ENCODE results near the gene ADNP. TPM values are rescaled to one million over a fixed set of nuclear protein-coding genes. Genes with fewer than 3 reads are reported as not detected.
"Not testable (repeated sequence)": the region's sequence is repeated elsewhere in the genome, so short reads cannot be mapped to it uniquely, and the experiment has no call there.

ADNP gene
- 10 to 100 TPM; 11.2 to 22.7 (median 17.7) TPM for polyA plus RNA-seq

DNA sequence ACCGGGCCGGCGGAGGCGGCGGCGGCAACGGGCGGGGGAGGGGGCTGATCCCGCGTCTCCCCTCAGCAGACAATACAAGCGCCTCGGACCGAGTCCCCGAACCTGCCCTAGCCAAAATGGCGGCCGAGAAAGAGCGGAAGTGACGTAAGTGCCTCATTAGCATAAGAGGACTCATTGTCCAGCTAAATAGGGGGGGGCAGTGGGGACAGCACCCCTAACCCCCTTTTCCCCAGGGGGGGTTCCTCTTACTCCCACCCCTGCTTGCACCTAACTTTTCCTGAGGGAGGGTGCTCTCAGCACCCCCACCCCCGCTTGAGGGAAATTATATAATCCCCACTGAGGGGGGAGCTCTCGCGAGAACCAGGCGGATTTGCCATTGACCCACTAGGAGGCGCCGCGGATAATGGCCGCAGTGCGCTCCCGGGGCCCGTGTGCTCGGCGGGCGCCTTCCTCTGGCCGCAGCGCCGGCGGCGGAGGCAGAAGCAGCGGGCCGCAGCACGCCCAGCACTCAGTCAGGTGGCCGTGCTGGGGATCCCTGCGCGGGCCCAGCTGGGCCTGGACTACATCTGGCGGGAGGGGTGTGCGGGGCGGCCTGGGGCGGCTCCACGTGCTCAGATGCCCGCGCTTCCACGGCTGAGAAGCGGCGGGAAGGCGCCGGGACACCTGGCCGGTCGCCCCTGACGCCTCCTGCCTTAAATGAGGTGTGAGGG is at the start of gene ADNP:
TSS of gene ADNP (minus strand) at position 132 of the 710 bp plus-strand sequence. CDS start 27,441 bp downstream, outside the sequence.
- peak within 1 kb of the TSS; percentile 99 for H3K27ac ChIP-seq (ENCODE audit: low read depth, low read length)
- WGBS, 3 donors: 0 to 1% (median 0%) methylated on average over 44 to 58 of the region's 58 CpGs

DNA sequence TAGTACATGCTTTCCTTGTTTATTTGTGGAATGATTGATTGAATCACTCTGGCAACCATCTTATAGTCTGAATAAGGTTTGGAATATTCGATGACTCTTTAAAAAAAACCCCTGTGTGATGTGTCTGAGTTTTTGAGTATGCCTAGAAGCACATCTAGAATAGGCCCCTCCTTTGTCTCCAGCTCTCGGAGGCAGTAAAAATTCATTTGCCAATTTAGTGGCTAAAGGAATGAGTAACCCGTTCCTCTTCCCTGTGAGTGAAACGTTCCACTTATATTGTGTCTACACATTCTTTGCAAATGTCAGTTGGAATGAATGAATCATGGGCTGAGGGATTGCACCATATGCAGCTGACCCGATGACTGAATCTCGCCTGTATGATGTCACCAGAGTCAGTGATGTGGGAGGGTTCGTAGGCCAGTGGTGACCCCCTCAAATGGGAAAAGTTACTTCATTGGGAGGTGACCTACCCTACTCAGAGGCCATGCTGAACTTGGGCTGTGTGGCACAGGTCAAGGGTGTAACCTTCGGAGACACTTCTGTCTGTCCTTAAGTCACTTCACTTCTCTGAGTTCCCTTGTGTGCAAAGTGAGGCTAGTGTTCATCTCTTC is 48.9 kb upstream of the ADNP start:
- H3K27ac ChIP-seq (ENCODE audit: low read depth, low read length): no peak overlapping the region
- 46 to 59% (median 47%) methylated on average over 8 of the region's 8 CpGs for WGBS, 3 donors

DNA sequence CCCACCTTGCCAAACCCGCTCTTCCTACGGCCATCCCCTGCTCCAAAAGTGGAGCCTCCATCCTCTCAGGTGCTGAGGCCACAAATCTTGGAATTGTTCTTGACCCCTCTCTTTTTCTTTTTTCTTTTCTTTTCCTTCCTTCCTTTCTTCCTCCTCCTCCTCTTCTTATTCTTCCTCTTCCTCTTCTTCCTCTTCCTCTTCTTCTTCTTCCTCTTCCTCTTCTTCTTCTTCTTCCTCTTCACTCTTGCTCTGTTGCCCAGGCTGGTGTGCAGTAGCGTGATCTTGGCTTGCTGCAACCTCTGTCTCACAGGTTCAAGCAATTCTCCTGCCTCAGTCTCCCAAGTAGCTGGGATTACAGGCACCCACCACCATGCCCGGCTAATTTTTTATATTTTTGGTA is 47.3 kb upstream of the ADNP start:
- 83 to 94% (median 88%) methylated on average over 4 of the region's 4 CpGs for WGBS, 3 donors
- not testable (repeated sequence) for H3K27ac ChIP-seq (ENCODE audit: low read depth, low read length)

DNA sequence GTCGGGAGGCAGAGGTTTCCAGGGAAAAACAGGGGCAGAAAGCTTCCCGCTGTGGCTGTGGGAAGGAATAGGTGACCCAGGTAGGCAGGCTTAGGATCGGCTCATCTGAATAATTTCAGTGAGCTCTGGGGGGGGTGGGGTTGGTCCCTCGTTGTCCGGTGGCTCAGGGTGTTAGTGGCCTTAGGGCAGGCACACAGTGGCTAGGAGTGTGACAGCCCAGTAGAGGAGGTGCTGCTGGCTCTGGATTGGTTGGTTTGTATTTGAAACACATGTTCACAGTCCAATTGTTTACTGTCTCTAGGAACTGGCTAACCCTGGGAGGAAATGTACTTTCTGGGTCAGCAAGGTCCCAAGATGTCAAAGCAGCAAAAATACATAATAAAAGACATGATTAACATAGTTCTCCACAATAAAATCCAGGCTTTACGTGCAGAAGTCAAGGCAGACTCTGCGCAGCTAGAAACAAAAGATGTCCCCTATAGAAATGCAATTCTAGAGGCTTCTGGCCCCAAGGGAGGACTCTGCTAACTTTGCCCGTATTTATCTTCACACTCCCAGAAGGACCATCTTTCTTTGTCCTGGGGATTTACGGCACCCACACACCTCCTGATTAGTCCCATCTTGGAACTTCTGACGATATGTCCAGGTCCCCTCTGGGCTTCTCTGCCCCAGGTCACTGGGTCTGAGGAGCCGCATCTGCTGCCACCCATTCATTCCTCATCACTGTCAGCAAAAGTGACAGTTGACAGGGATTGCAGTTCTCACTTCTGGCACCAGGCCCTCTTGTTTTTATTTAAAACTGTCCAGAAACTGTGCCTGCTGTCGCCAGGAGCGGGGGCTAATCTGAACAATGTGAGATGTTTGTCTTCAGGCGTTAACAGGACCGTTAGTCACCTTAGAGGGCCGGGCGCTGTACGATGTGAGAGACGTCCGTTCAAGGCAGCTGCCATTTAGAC is 46.1 kb upstream of the ADNP start:
- 42 to 60% (median 56%) methylated on average over 20 of the region's 20 CpGs for WGBS, 3 donors
- H3K27ac ChIP-seq (ENCODE audit: low read depth, low read length): no peak overlapping the region

DNA sequence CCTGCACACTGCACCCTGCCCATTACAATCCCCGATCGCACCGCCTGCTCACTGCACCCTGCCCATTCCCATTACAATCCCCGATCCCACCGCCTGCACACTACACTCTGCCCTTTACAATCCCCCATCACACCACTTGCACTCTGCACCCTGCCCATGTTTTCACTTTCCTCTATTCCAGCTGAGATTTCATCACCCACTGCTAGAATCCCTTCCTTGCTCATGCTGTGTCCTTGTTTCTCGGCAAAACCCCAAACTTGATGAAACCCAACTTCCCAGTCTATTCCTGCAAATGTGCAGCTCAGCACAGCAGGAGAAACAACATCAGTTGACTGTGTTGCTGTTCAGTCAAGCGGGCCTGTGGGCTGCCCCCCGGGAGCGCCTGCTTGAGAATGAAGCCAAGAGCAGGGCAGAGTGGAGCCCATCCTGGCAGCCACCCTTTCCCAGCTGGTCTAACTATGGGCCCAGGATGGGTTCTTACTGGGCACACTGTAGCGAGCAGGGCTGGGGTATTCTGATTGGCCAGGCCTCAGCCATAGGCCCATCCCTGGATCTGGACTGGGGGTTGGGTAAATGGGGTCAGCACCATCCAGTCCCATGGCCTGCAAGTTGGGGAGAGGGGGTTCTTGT is 44.6 kb upstream of the ADNP start:
- 89 to 92% (median 89%) methylated on average over 10 of the region's 10 CpGs for WGBS, 3 donors
- no peak overlapping the region for H3K27ac ChIP-seq (ENCODE audit: low read depth, low read length)

DNA sequence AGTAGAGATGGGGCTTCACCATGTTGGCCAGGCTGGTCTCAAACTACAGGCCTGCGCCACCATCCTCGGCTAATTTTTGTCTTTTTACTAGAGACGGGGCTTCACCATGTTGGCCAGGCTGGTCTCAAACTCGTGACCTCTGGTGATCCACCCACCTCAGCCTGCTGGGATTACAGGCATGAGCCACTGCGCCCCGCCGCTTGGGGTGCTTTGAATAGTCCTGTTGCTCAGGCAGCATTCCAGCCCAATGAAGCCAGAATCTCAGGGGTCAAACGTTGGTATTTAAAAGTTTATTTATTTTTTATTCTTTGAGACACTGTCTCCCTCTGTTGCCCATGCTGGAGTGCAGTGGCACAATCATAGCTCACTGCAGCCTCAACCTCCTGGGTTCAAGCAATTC is 38.7 kb upstream of the ADNP start:
- H3K27ac ChIP-seq (ENCODE audit: low read depth, low read length): no peak overlapping the region
- 76 to 79% (median 78%) methylated on average over 8 of the region's 8 CpGs for WGBS, 3 donors

DNA sequence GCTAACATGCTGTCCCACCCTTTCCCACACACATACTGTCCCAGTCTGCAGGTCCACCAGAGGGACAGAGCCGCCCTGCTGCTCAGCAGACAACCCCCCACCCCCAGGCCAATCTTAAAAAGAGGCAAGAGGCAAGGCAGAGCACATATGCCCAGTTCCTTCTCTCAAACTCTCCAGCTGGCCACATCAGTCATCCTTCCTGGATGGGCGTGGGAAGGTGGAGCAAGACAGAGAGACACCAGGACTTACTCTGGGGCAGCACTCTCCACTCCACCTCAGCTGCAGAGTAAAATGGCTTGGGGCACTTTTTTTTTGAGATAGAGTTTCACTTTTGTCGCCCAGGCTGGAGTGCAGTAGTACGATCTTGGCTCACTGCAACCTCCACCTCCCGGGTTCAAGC is 38.2 kb upstream of the ADNP start:
- WGBS, 3 donors: 80 to 84% (median 81%) methylated on average over 5 of the region's 5 CpGs
- no peak overlapping the region for H3K27ac ChIP-seq (ENCODE audit: low read depth, low read length)

DNA sequence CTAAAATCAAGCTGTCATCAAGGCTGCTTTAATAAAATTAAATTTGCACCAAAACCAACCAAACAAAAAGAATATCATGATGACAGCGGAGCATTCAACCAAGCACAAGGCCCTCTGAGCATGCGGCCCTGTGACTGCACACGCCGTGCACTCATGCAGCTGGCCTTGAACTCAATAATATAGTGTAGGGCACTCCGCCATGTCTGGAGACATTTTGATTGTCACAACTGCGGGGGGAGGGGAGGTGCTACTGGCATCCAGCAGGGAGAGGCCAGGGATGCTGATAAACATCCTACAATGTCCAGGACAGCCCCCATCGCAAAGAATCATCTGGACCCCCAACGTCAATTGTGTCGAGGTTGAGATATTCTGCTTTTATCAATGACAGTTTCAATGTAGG is 37.1 kb upstream of the ADNP start:
- WGBS, 3 donors: 62 to 84% (median 80%) methylated on average over 9 of the region's 9 CpGs

DNA sequence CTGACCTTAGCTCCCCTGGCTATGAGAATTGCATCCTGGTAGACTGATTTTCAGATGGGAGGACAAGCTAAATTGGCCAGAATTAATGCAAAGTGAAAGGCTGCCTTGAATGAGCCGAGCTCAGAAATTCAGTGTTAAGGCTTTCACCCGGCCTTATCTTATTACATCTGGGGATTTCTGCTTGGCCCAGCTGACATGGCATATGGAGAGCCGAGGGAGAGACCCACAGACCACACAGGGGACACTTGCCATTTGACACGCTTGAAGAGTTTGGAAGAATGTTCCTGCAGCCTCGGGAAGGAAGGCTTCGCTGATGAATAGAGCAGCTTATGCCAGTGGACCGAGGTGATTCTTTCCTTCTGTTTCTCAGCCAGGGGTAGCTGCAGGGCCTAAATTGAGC is 36.3 kb upstream of the ADNP start:
- no peak overlapping the region for H3K27ac ChIP-seq (ENCODE audit: low read depth, low read length)
- WGBS, 3 donors: 36 to 48% (median 47%) methylated on average over 7 of the region's 7 CpGs

More for the DNA sequence above, 37.1 kb upstream of the ADNP start:
- no peak overlapping the region for H3K27ac ChIP-seq (ENCODE audit: low read depth, low read length)

DNA sequence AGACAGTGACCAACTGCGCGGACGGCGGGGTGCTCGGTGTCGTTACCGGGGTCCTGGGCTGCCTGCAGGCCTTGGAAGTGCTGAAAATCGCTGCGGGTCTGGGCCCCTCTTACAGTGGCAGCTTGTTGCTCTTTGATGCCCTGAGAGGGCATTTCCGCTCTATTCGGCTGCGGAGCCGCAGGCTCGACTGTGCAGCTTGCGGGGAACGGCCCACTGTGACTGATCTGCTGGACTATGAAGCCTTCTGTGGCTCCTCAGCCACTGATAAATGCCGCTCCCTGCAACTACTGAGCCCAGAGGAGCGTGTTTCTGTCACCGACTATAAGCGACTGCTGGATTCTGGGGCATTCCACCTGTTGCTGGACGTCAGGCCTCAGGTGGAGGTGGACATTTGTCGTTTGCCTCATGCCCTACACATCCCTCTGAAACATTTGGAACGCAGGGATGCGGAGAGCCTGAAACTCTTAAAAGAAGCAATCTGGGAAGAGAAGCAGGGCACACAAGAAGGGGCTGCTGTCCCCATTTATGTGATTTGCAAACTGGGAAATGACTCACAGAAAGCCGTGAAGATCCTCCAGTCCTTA is 28.4 kb upstream of the ADNP start:
- 53 to 66% (median 55%) methylated on average over 25 of the region's 25 CpGs for WGBS, 3 donors
- H3K27ac ChIP-seq (ENCODE audit: low read depth, low read length): no peak overlapping the region

DNA sequence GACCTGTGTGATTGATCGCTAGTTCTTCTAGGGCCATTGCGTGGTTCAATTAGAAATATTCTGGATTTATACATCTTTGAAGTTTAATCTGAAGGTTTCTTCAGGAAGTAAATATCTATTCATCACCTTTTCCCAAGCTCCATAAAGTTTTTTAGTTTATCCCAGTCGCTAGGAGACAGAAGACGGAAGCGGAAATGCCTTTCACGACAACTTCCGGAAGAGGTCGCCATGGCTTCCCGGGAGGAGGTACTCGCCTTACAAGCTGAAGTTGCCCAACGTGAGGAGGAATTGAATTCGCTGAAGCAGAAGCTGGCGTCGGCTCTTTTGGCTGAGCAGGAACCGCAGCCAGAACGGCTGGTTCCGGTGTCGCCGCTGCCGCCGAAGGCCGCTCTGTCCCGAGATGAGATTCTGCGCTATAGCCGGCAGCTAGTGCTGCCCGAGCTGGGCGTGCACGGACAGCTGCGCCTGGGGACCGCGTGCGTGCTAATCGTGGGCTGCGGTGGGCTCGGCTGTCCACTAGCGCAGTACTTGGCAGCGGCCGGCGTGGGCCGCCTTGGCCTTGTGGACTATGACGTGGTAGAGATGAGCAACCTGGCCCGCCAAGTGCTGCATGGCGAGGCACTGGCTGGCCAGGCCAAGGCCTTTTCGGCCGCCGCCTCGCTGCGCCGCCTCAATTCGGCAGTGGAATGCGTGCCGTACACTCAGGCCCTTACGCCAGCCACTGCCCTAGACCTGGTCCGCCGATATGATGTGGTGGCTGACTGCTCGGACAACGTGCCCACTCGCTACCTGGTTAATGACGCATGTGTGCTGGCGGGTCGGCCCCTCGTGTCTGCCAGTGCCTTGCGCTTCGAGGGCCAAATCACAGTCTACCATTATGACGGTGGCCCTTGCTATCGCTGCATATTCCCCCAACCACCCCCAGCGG is 27.6 kb upstream of the ADNP start, which contains the start of gene MOCS3:
TSS of gene MOCS3 (plus strand) at position 204 of the 928 bp plus-strand sequence. CDS start at position 229, 25 bp downstream.
- 1 to 2% (median 2%) methylated on average over 66 to 67 of the region's 67 CpGs for WGBS, 3 donors
- peak within 1 kb of the TSS; percentile 19 for H3K27ac ChIP-seq (ENCODE audit: low read depth, low read length)

DNA sequence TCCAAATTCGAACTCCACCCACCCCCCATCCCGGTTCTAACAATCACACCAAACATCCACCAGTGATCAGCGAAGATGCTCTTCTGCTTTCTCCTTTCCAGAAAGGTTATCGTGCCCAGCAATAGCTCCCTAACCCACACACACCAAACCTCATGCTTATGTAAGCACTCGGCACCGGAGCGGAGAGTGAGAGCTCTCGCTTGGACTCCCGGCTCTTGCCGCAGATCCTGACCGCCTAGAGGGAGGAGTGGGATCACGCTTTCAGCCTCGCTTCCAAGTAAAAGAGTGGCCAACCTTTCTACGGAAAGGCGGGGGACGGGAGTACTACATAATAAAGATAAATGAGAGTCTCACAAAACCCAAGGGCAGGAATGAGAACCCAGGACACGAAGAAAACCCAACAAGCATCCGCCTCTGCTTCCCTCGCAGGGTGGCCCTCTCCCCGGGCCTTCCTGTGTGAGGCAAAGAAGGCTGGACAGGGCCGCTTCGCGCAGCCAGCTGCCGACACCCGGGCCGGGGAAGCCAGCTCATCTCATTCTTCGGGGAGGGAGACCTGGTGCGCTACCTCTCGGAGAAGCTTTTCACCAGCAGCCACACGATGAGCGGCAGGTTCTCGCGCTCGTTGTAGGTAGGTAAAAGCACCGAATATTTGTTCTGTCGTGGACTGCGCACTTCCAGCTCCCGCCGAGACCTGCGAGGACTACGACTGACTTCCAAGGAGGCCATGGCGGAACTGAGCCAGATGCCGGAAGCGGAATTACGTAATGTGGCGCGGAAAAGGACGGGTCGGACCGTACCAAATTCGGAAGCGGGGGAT is 26.8 kb upstream of the ADNP start, which contains the start of gene DPM1:
TSS of gene DPM1 (minus strand) at position 735 of the 817 bp plus-strand sequence. CDS start at position 726, 9 bp downstream.
- 0 to 1% (median 0%) methylated on average over 52 of the region's 52 CpGs for WGBS, 3 donors
- H3K27ac ChIP-seq (ENCODE audit: low read depth, low read length): peak within 1 kb of the TSS; percentile 19

DNA sequence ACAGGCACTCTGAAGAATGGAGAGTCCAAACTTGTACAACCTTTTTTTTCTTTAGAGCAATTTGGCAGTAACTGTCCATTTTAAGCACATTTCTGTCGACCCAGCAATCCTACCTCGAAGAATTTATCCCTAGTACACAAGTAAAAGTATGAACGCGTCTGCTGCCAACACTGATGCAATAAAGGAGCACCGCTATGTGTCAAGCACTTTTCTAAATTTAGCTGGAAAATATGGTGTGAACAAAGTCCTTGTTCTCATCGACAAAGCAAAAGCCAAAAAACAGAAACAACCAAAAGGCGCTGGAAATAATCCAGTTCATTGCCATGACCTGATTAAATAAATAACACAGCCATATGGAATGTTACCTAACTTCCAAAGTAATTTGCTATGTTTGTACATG is 26.0 kb upstream of the ADNP start:
- 9 to 18% (median 11%) methylated on average over 7 of the region's 7 CpGs for whole genome bisulfite sequencing, 3 donors

DNA sequence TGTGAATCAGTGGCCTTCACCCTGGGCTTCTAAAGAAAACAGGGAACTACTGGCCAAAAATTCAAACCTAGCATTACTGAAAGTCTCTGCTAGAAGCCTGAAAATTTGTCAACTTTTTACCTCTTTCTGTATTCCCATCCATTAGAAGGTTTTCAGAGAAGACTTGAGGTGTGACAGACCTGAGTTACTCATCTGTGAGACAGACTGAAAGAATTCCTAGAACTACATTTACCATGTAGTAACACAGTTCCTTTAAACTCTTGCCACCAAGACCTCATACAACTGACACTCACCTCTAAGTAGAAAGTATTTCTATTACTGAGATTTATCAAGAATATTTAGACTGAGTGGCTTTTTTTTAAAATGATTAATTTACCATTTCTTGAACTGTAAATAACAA is 22.6 kb upstream of the ADNP start:
- no peak overlapping the region for H3K27ac ChIP-seq (ENCODE audit: low read depth, low read length)

More for the DNA sequence above, 26.0 kb upstream of the ADNP start:
- no peak overlapping the region for H3K27ac ChIP-seq (ENCODE audit: low read depth, low read length)

DNA sequence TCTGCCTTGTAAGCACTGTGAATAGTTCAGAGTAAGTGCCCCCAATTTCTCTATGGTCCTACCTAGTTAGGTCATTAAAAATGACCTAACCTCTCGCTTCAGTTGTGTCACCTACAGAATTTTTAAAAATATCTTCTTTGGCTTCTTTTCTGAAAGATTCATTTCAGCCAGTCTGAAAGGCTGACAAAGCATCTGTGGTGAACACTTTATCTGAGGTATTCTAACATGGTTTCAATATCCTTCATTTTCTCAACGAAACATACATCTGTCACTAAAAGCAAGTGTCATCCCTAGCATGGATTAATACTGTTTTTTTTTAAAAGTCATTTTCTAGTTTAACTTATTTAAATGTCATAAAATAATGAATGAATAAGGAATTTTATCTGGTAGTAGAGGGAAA is 22.0 kb upstream of the ADNP start:
- WGBS, 3 donors: 89 to 98% (median 91%) methylated on average over 2 of the region's 2 CpGs
- H3K27ac ChIP-seq (ENCODE audit: low read depth, low read length): no peak overlapping the region

DNA sequence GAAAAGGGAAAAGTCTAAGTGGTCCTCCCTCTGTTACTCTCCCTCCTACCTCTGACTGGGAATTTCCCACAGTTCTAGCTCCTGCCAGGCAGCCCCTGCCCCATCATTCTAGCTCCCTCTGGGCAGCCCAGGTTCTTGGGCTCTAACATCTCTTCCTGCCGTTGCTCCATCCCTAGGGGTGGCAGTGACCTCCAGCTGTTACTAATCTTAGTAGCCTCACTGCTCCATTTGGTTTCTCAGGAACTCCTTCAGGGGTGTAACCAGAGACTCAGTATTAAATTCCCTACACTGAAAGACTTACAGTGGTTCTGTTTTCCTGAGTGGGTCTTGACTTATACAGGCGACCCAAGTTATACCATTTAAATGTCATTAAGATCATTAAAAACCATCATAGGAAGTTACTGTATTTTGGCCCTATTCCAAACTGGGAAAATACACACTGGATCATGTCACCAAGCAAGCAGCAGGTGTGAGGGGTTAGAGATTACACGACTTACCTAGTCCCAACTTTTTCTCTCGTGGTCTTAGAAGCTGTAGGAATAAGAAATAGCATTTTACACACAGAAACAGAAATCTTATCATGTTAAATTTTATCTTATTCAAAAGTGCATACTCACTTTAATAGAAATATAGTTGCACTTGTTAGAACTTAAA is 17.0 kb upstream of the ADNP start:
- H3K27ac ChIP-seq (ENCODE audit: low read depth, low read length): no peak overlapping the region
- WGBS, 3 donors: 73 to 88% (median 81%) methylated on average over 4 of the region's 4 CpGs

Data from adipose tissue (tissue), 3 donors.